ENCODE measurements around the gene ACAP3.

ACAP3 gene

GRCh38 chr1:1303736-1304135, 4.0 kb downstream of the ACAP3 start:
- Histone ChIP-seq H3K27me3 (replicated peaks; ENCODE audit: control insufficient read depth, insufficient read depth, low read length) (no peaks in the 10 kb centered on the region), H3K36me3 (ENCODE audit: control insufficient read depth, insufficient read depth, low read length) (no peaks in the 10 kb centered on the region), H3K4me3 (replicated peaks; ENCODE audit: low read depth, low read length) (no peak overlapping the region)
- DNase-seq (ENCODE audit: extremely low read depth, insufficient read length): no peak
- no peak for TF ChIP-seq CTCF (IDR thresholded peaks at IDR 0.05; ENCODE audit: insufficient read depth, low read length, poor library complexity, severe bottlenecking)

- H3K36me3 ChIP-seq (ENCODE audit: control insufficient read depth, insufficient read depth, low read length): no peaks in the 10 kb centered on the region
- TF ChIP-seq CTCF (IDR thresholded peaks at IDR 0.05; ENCODE audit: insufficient read depth, low read length, poor library complexity, severe bottlenecking): no peak
- no peak overlapping the region for H3K4me3 ChIP-seq (replicated peaks; ENCODE audit: low read depth, low read length)
- H3K27me3 ChIP-seq (replicated peaks; ENCODE audit: control insufficient read depth, insufficient read depth, low read length): no peaks in the 10 kb centered on the region
- no peak for DNase-seq (ENCODE audit: extremely low read depth, insufficient read length)
These were observed 4.7 kb downstream of the ACAP3 start for GRCh38 chr1:1302951-1303509.

GRCh38 chr1:1302006-1302430, 5.7 kb downstream of the ACAP3 start:
- Histone ChIP-seq H3K36me3 (ENCODE audit: control insufficient read depth, insufficient read depth, low read length) (no peaks in the 10 kb centered on the region), H3K27me3 (replicated peaks; ENCODE audit: control insufficient read depth, insufficient read depth, low read length) (no peaks in the 10 kb centered on the region), H3K4me3 (replicated peaks; ENCODE audit: low read depth, low read length) (no peak overlapping the region)
- TF ChIP-seq CTCF (IDR thresholded peaks at IDR 0.05; ENCODE audit: insufficient read depth, low read length, poor library complexity, severe bottlenecking): peak; percentile 65
- DNase-seq (ENCODE audit: extremely low read depth, insufficient read length): no peak

GRCh38 chr1:1300352-1300739, 7.4 kb downstream of the ACAP3 start:
- Histone ChIP-seq H3K36me3 (ENCODE audit: control insufficient read depth, insufficient read depth, low read length) (no peaks in the 10 kb centered on the region), H3K4me3 (replicated peaks; ENCODE audit: low read depth, low read length) (no peak overlapping the region), H3K27me3 (replicated peaks; ENCODE audit: control insufficient read depth, insufficient read depth, low read length) (no peaks in the 10 kb centered on the region)
- no peak for DNase-seq (ENCODE audit: extremely low read depth, insufficient read length)
- no peak for TF ChIP-seq CTCF (IDR thresholded peaks at IDR 0.05; ENCODE audit: insufficient read depth, low read length, poor library complexity, severe bottlenecking)

- H3K36me3 ChIP-seq (ENCODE audit: control insufficient read depth, insufficient read depth, low read length): no peaks in the 10 kb centered on the region
These were observed 7.9 kb downstream of the ACAP3 start for GRCh38 chr1:1299686-1300351.

More at GRCh38 chr1:1299686-1300351, 7.9 kb downstream of the ACAP3 start:
- no peak for DNase-seq (ENCODE audit: extremely low read depth, insufficient read length)
- peak; percentile 66 for TF ChIP-seq CTCF (IDR thresholded peaks at IDR 0.05; ENCODE audit: insufficient read depth, low read length, poor library complexity, severe bottlenecking)
- H3K4me3 ChIP-seq (replicated peaks; ENCODE audit: low read depth, low read length): no peak overlapping the region
- H3K27me3 ChIP-seq (replicated peaks; ENCODE audit: control insufficient read depth, insufficient read depth, low read length): no peaks in the 10 kb centered on the region
